COR-L47 (cell line): Measurements from ENCODE around the gene ISL2.
A peak's percentile ranks its signal among the peaks of the same experiment; 100 is the strongest.
"Not testable (repeated sequence)": the region's sequence is repeated elsewhere in the genome, so short reads cannot be mapped to it uniquely, and the experiment has no call there.

ENCODE experiments used
- DNase-seq: peaks from one replicate; lab custom pipeline; 2025; lab: John Stamatoyannopoulos, UW

ISL2 gene

DNA sequence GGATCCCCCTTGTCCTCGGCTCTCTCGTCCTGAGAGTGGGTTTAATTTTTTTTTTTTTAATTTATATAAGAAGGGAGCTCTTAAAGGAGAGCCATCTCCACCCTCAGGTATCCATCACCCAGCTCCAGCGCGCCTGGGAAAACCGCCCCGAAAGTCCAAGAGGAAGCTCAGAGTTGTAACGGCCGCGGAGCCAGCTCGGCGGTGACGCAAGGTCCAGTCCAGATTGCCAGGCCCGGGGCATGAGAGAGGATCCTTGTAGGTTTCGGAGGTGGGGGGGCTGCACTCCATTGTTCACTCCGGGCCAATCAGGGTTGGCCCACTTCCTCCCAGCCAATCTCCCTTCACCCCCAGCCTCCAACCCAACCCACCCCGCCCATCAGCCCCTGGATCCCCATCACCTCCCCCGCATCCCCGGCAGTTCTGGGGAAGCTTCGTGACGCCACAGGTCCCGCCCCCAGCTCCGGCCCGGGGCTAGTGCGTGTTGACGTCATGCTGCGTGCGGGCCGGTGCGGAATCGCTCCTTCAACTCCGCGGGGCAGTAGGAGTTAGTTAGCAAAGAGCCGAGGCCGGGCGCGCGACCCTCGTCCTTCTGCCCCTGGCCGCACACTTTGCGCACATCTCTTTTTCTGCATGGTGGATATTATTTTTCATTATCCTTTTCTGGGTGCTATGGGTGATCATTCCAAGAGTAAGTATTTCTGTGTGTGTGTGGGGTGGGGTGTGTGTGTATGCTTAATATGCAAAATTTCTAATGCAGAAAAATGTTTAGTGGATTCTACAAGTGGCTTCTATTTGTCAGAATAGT lies at the start of gene ISL2:
TSS of gene ISL2 (plus strand) at position 520 of the 805 bp plus-strand sequence. CDS start at position 631, 111 bp downstream.
- DNase-seq = no peak

DNA sequence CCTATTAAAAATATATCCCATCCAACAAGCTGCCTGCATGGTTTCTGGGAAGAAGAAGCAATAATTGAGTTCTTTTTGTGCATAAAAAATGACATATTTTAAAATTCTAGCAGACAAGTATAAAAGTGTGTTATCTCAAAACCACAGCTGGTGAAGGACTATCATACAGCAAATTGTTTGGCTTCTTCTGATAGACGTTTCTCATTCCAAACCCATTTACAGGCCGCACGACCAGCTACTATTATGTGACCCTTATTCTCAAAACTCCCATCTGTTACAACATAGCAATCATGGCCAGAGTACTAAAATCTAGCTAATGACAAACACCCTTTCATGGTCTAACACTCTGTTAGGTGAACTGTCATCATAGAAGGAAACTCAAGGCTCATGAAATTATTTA lies 47.0 kb upstream of the ISL2 start:
- DNase-seq = no peak

DNA sequence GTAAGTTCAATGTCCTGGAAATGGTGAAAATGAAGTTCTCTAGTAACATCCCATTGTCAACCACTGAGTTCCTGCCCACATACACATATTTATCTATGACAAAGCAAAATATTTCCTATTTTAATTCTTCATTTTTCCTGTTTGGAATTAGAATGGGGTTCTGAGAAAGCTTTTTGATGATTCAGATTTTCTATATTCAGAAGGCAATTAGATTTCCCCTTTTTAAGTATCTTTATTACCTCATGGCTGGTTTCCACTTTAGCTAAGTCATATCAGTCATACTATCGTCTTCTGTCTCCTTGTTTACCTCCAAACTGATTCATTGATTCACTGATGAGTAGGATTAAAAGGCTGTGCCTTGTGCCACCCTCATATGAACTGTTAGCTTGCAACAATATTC lies 43.2 kb upstream of the ISL2 start:
- no peak for DNase-seq

DNA sequence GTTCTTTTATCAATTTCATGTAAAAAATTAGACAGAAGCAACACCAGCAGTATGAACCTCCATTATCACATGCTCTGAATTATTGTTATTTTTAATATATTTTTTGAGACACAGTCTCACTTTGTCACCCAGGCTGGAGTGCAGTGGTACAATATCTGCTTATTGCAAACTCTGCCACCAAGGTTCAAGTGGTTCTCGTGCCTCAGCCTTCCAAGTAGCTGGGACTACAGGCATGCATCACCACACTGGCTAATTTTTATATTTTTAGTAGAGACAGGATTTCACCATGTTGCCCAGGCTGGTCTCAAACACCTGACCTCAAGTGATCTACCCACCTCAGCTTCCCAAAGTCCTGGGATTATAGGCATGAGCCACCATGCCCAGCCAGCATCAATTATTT lies 42.1 kb upstream of the ISL2 start:
- not testable (repeated sequence) for DNase-seq

DNA sequence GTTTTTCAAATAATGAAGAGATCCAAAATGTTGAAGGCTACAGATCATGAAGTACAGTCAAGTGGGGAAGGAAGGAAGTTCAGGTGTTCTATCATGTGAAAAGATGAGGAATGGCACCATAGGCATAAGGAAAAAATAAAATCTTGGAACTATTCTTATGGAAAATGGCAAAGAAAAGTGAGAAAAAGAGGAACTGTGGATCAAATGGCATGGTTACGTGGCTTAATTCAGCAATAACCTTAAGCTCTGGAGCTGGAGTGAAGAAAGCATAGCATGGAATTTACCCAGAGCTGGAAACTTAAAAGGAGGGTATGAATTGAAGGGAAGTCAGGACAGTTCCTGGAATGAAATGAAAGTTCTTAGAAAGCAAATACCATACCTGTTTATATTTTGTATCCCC lies 39.7 kb upstream of the ISL2 start:
- no peak for DNase-seq

DNA sequence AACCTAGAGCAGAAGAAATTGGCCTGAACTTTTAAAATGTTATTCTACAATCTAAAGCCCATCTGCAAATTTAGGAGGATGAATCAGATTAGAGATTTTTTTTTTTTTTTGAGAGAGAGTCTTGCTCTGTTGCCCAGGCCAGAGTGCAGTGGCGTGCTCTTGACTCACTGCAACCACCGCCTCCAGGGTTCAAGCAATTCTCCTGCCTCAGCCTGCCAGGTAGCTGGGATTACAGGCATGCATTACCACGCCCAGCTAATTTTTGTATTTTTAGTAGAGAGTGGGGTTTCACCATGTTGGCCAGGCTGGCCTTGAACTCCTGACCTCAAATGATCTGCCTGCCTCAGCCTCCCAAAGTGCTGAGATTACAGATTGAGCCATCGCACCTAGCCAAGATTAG lies 38.6 kb upstream of the ISL2 start:
- not testable (repeated sequence) for DNase-seq

DNA sequence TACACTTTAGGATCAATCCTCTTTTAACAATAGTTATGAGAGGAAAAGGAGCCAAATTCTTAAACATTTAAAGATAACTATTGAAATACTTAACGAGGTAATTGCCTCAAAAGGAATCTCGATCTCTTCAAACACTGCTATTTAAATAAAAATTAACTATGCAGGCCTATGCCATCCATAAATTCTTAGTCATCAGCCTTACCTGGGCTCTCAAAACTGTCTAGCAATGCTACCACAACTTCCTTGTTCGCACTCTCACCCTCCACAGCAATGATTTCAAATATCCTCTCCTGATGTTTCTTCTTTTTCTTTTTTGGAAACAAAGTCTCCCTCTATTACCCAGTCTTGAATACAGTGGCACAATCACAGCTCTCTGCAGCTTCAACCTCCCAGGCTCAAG lies 37.6 kb upstream of the ISL2 start:
- DNase-seq = no peak

DNA sequence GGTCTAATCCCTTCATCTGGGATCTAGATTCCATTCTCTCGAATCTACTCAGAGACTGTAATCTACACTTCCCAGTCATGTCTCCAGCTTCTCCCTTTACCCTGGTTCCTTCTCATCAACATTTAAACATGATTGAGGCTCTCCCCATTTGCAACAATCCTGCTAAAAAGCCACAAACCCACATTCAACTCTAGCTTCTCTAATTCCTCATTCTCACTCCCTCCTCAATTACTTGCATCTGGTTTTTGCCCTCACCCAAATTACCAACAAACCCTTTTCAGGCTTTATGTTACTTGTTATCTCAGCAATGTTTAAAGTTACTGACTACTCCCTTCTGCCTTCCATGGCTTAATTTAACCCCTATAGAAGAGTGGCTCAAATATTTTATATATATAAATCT lies 36.8 kb upstream of the ISL2 start:
- no peak for DNase-seq

DNA sequence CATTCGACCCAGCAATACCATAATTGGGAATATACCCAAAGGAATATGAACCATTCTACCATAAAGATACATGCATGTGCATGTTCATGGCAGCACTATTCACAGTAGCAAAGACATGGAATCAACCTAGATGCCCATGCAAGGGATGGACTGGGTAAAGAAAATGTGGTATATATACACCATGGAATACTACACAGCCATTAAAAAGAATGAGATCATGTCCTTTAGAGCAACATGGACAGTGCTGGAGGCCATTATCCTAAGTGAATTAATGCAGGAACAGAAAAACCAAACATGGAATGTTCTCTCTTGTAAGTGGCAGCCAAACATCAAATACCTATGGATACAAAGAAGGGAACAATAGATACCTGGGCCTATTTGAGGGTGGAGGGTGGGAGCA lies 32.7 kb upstream of the ISL2 start:
- DNase-seq = no peak

DNA sequence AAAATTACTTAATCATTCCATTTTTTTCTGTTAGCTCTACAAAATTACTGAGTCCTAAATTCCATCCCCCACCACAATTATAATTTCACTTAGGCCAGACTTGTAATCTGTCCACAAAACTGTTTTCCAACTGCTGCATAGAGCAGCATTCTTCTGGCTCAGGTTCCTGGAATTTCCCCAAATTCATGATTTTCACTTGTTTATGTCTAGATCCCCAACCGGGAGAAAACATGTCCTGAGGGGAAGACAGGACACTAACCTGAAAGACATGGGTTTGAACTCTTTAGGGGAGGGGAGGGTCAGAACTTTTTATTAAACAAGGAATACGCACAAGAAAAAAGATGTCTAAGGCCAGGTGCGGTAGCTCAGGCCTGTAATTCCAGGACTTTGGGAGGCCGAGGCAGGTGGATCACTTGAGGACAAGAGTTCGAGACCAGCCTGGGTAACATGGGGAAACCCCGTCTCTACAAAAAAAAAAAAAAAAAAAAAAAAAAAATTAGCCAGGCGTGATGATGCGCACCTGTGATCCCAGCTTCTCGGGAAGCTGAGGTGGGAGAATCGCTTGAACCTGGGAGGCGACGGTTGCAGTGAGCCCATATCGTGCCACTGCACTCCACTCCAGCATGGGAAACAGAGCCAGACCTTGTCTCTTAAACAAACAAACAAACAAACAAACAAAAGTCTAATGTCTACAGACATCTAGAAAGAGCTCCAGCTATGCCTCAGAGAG lies 26.8 kb upstream of the ISL2 start:
- DNase-seq = no peak

DNA sequence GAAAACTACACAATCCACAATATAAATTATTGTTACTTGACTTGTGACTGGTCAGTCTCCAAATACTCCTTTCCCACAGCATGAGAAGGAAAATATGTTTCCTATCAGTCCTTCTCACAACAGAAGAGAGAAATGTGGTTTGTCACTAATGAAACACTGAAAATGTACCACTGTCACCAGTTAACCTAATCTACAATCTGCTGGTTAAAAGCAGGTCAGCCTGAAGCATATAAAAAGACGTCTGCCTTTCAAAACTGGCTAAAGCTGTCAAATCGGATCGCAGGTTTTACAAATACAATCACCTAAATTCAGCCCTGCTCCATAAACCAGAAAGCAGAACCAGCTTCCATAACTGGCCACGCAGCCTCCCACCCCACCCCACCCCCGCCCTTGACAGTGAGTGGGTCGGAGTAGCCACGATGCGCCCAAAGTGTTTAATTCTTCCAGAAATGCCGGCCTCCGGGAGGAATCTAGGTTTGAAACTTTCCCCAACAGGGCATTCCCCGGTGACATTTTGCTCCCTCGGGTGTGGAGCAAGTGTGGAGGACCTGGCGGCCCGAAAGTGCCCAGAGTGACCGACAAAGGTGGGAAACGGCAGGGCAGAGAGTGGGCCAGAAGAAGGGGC lies 26.0 kb upstream of the ISL2 start:
- DNase-seq = no peak

DNA sequence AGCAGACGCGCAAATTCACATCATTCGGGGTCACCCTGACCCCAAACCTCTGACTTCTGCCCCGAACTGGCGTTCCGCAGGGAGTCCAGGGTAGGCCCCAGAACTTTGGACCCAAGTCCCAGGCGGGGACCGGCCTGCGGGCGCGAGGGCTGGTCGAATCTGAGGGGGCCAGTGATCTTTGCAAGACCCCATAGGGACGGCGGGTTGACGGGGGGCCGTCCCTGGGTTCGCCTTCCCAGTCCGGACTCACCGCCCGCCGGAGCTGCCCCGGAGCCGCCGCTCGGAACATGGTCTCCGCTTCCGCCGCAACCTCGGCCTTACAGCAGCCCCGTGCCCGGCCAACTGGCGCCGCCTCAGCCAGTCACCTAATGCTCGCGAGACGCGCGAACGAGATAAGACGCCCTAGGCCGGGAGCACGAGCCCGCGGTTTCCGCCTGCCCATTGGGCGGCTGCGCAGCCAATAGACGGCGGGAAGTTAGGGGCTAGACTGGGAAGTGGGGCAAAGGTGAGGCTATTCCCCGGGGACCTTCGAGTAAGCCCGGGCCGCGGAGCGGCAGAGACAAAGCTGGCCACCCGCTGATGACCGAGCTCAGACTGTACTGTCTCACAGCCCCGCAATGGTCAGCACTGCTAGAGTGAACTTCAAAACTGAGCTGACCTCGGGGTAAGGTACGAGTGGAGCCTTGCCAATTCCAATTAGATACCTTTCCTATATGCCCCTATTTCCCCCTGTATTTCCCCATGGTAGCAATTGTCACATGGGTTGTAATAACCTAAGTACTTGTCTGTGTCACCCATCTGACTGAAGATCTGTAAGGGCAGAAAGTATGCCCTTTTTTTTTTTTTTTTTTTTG lies 25.2 kb upstream of the ISL2 start, which contains the start of gene ETFA:
TSS of gene ETFA (minus strand) at position 370 of the 854 bp plus-strand sequence. CDS start at position 289, 81 bp downstream.
- peak; percentile 97 for DNase-seq

DNA sequence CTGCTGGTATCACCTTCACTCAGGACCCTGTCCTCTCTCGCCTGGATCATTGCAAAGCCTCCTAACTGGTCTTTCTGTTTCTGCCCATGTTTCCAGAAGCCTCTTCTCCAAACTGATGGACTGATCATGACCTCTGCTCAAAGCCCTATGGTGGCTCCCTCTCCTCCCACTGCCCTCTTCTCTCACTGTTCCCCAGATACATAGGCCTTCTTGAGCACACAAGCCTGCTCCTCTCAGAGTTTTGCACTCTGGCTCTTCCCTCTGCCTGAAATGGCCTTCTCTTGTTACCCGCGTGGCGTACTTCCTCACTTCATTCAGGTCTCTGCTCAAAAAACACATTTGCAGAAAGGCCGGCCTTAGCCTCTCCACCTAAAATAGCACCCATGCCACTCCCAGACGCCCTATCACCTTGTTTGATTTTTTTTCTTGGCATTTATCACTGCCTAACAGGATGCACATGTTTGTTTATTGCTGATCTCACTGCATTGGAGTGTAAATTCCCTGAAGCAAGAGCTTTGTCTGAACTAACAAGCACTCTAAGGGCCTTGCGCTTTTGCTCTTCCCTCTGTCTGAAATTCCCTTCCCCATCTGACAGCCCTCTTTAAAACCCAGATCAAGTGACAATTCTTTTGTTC lies 23.9 kb upstream of the ISL2 start:
- no peak for DNase-seq

DNA sequence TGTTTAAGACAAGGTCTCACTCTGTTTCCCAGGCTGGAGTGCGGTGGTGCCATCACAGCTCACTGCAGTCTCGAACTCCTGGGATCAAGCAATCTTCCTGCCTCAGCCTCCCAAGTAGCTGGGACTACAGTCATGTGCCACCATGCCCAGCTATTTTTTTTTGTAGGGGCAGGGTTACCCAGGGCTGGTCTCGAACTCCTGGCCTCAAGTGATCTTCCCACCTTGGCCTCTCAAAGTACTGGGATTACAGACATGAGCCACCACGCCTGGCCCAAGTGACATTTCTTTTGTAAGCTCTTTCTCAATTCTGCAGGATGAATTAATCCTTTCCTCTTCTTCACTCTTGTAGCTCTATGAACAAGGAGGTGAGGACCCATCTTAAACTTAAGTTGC lies 23.4 kb upstream of the ISL2 start:
- DNase-seq = not testable (repeated sequence)

DNA sequence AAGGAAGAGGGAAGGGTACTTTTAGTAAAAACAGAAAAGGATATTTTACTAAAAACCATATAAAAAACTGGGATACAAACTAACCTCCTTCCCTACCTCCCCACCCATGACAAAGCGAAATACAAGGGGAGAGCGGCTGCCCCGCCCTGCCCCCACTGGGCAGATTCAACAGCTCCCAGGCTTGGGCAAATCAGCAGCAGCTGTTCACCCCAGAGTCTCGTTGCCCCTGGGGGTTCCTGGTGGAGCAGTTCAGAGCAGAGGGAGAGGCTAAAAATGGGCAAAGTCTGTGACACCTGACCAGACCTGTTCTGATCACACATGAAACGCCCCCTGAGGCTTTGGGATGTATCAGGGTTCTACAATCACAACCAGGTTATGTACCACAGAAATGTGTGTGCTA lies 22.8 kb upstream of the ISL2 start:
- no peak for DNase-seq

DNA sequence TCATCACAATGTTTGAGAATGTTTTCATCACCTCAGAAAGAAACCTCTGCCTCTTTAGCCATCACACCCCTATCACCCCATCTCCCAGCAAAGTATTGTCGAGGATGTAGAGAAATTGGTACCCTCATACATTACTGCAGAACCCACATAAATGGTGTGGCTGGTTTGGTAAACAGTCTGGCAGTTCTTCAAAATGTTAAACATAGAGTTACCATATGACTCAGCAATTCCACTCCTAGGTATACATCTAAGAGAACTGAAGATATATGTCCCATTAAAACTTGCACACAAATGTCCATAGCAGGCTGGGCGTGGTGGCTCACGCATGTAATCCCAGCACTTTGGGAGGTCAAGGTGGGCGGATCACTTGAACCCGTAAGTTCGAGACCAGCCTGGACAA lies 16.6 kb upstream of the ISL2 start:
- no peak for DNase-seq

DNA sequence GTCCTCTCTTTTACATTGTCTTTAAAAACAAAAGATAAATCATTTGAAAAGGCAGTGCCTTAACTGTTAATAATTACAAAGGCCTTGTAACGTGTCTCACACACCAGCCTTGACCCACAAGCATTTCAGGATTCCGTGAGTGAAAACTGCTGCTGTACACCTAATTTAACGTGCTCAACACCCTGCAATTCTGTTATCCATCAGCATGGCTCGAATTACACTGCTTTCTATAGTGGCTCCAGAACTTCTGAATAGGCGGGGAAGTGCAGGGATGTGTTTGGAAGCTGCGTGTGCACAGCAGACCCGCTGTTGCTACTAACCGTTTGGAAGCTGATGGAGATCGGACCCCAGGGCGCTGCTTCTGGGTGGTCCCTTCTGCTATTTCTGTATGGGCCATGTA lies 15.4 kb upstream of the ISL2 start:
- no peak for DNase-seq

DNA sequence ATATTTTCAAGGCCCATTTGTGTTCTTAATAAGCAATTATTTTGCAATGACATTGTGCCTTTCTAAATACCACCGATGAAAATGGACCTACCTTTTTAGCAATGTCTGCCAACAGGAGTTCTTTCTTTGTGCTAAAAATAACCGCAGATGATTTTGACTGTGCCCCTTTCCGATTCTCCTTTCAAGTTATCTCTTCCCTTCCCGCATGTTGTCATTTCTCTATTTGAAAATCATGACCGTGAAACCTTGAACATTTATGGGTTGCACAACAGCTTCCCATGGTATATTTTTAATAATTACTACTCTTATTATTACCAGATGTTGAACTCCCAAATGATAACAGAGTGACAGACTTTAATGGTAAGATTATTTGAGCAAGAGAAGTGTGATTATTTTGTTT lies 15.0 kb upstream of the ISL2 start:
- no peak for DNase-seq

DNA sequence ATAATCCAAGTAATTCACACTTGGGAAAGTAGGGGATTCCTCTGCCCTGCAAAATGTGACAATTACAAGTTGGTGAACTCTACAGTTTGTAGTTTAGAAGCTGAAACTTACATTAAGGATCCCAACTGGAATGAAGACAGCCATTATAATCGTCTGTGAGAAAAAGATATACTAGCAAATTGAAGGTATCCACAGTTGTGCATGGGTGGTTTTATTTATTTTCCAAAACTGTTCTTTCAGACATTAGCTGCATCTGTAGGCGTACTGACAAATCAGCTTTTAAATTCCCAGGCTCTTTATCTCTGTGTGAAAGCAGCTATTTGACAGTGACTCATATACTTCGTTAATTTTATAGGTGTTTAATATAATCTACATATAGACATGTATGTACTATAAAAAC lies 12.5 kb upstream of the ISL2 start:
- DNase-seq = no peak

DNA sequence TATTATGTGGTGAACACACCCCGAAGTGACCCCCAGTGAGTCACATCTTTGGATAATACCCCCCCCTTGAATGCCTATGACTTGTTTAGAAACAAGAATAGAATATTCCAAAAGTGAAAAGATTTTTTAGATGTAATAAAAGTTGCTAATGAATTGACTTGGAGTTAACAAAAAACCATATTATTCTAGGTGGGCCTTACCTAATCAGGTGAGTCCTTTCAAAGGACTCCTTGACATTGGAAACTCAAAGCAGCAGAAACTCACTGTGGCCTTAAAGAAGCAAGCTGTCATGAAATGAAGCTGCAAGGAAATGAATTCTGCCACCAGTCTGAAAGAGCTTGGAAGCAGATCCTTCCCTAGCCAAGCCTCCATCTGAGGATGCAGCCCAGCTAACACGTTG lies 10.9 kb upstream of the ISL2 start:
- DNase-seq = no peak
